Effector memory CD8-positive, alpha-beta T cell (primary cell): ENCODE data around the gene WBP2.
"Not testable (repeated sequence)": the region's sequence is repeated elsewhere in the genome, so short reads cannot be mapped to it uniquely, and the experiment has no call there.

Experiments used
- ATAC-seq: fragments of 150-1000 bp; cut with Tn5 transposase; replicated peaks from 2 replicates; pipeline ENCODE4 v1.10.0; 2021; ENCODE audit warnings: mild to moderate bottlenecking, moderate library complexity
- DNase-seq, 3 experiments: peaks; one replicate each; pipeline ENCODE4 v3.0.0; 2021
- H3K27ac Mint-ChIP-seq, 2 donors: one replicate each; pipeline ENCODE4 v1.8.0; 2022; ENCODE audit warnings: mild to moderate bottlenecking in 2 of 2, mixed read lengths in 2 of 2, moderate library complexity in 2 of 2
- H3K27me3 Mint-ChIP-seq, 2 donors: one replicate each; pipeline ENCODE4 v1.8.0; 2022; ENCODE audit warnings: mixed read lengths in 2 of 2
- H3K36me3 Mint-ChIP-seq: one replicate; pipeline ENCODE4 v1.8.0; 2022; ENCODE audit warnings: mild to moderate bottlenecking, moderate library complexity, mixed read lengths; ENCODE audit not compliant: insufficient read depth
- H3K4me1 Mint-ChIP-seq, 2 donors: one replicate each; pipeline ENCODE4 v1.8.0; 2022; ENCODE audit warnings: low read depth in 2 of 2, mixed read lengths in 2 of 2
- H3K4me3 Mint-ChIP-seq, 2 donors: one replicate each; pipeline ENCODE4 v1.8.0; 2022; ENCODE audit warnings: mild to moderate bottlenecking in 2 of 2, mixed read lengths in 2 of 2, moderate library complexity in 2 of 2
- H3K9me3 Mint-ChIP-seq, 2 donors: one replicate each; pipeline ENCODE4 v1.8.0; 2022; ENCODE audit warnings: mixed read lengths in 2 of 2

The WBP2 gene

DNA sequence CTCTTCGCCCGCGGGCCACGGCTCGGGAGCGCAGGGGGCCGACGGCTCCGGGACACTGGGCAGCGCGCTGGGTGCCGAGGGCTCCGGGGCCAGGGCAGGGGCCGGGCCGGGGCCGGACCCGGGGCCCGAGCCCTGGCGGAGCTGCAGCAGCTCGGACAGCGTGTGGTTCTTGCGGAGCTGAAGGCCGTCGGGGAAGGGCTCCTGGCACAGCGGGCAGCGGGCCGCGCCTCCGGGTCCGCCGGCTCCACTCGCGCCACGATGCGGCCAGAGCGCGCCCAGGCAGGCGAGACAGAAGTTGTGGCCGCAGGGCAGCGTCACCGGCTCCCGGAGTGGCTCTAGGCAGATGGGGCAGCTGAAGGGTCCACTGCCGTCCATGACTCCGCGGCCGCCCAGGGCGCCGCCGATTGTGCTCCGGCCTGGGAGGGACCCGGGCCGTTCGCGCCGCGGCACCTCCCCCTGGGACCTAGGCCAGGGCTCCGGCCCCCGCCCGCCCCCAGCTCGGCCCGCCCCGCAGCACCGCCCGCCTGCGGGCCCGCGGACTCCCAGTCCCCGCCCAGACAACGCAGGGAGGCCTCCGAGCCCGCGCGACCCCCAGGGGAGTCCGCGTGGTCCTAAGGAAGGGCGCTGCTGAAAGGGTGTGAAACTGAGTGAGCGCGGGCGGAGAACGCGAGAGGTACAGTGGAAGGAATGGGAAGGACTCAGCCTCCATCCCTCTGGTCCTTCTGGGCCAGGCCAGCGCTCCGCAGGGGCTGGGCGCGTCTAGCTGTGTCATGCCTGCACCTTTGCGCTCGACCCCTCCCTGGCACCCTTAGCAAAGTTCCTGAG lies 23.3 kb upstream of the WBP2 start, which contains the start of gene TRIM47:
TRIM47 (minus strand) TSS at position 408 of the 825 bp plus-strand sequence; CDS start at position 375, 33 bp downstream.
- peak within 1 kb of the TSS; percentile 75 to 93 for H3K27ac Mint-ChIP-seq
- H3K4me3 Mint-ChIP-seq, result peak within 1 kb of the TSS; percentile 87 to 92
- peaks cover 21 to 31% of the 10 kb centered on the region in 2 donors for H3K4me1 Mint-ChIP-seq
- ATAC-seq, result peak; percentile 9
- H3K27me3 Mint-ChIP-seq, result no peaks in the 10 kb centered on the region
- peak in 1 of 3 experiments; percentile 27 for DNase-seq
- H3K36me3 Mint-ChIP-seq, result peaks cover 2% of the 10 kb centered on the region
- H3K9me3 Mint-ChIP-seq, result no peaks in the 10 kb centered on the region

GRCh38 chr17:75877752-75878173 lies 22.6 kb upstream of the WBP2 start:
- DNase-seq (peak; percentile 61 to 70 (median 69)), ATAC-seq (peak; percentile 73)
- peak overlapping the region; percentile 75 to 93 for H3K27ac Mint-ChIP-seq
- H3K4me3 Mint-ChIP-seq, result peak overlapping the region; percentile 87 to 92
- peaks cover 21 to 35% of the 10 kb centered on the region in 2 donors for H3K4me1 Mint-ChIP-seq
- no peaks in the 10 kb centered on the region for H3K9me3 Mint-ChIP-seq
- peaks cover 2% of the 10 kb centered on the region for H3K36me3 Mint-ChIP-seq
- no peaks in the 10 kb centered on the region for H3K27me3 Mint-ChIP-seq

- no peak for ATAC-seq
- Mint-ChIP-seq H3K9me3 (no peaks in the 10 kb centered on the region), H3K4me1 (peaks cover 21 to 39% of the 10 kb centered on the region in 2 donors), H3K27ac (peak overlapping the region; percentile 75 to 93), H3K36me3 (peaks cover 2% of the 10 kb centered on the region), H3K27me3 (no peaks in the 10 kb centered on the region), H3K4me3 (peak overlapping the region; percentile 87 to 92)
- peak in 1 of 3 experiments; percentile 23 for DNase-seq
These were observed 22.0 kb upstream of the WBP2 start for GRCh38 chr17:75876938-75877751.

GRCh38 chr17:75876190-75876937 lies 21.2 kb upstream of the WBP2 start:
- no peaks in the 10 kb centered on the region for H3K9me3 Mint-ChIP-seq
- peak overlapping the region; percentile 87 to 92 for H3K4me3 Mint-ChIP-seq
- H3K36me3 Mint-ChIP-seq, result peaks cover 2% of the 10 kb centered on the region
- H3K27ac Mint-ChIP-seq, result peak overlapping the region; percentile 75 to 93
- ATAC-seq (peak; percentile 71), DNase-seq (peak; percentile 60 to 65 (median 65))
- H3K4me1 Mint-ChIP-seq, result peaks cover 21 to 33% of the 10 kb centered on the region in 2 donors
- H3K27me3 Mint-ChIP-seq, result no peaks in the 10 kb centered on the region

DNA sequence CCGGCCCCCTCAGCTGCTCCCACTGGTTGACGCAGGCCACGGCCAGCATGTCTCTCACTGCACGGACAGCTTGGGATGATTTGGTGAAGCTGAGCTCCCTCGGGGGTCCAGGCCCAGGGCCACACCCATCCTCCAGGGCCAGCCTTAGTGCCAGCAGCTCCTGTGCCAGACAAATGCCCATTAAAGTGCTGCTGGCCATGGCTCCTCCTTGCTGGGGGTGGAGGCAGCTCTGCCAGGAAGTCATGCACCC lies 20.7 kb upstream of the WBP2 start:
- Mint-ChIP-seq H3K27ac (peak overlapping the region; percentile 75 to 93), H3K4me3 (peak overlapping the region; percentile 87 to 92), H3K36me3 (peaks cover 2% of the 10 kb centered on the region), H3K9me3 (no peaks in the 10 kb centered on the region), H3K27me3 (no peaks in the 10 kb centered on the region), H3K4me1 (peaks cover 21 to 33% of the 10 kb centered on the region in 2 donors)
- ATAC-seq (no peak), DNase-seq (no peak)

GRCh38 chr17:75875182-75875939 lies 20.2 kb upstream of the WBP2 start:
- DNase-seq (no peak), ATAC-seq (no peak)
- H3K36me3 Mint-ChIP-seq, result peaks cover 2% of the 10 kb centered on the region
- H3K27me3 Mint-ChIP-seq, result no peaks in the 10 kb centered on the region
- peak overlapping the region; percentile 75 to 93 for H3K27ac Mint-ChIP-seq
- peaks cover 21 to 33% of the 10 kb centered on the region in 2 donors for H3K4me1 Mint-ChIP-seq
- peak overlapping the region; percentile 87 to 92 for H3K4me3 Mint-ChIP-seq
- no peaks in the 10 kb centered on the region for H3K9me3 Mint-ChIP-seq

DNA sequence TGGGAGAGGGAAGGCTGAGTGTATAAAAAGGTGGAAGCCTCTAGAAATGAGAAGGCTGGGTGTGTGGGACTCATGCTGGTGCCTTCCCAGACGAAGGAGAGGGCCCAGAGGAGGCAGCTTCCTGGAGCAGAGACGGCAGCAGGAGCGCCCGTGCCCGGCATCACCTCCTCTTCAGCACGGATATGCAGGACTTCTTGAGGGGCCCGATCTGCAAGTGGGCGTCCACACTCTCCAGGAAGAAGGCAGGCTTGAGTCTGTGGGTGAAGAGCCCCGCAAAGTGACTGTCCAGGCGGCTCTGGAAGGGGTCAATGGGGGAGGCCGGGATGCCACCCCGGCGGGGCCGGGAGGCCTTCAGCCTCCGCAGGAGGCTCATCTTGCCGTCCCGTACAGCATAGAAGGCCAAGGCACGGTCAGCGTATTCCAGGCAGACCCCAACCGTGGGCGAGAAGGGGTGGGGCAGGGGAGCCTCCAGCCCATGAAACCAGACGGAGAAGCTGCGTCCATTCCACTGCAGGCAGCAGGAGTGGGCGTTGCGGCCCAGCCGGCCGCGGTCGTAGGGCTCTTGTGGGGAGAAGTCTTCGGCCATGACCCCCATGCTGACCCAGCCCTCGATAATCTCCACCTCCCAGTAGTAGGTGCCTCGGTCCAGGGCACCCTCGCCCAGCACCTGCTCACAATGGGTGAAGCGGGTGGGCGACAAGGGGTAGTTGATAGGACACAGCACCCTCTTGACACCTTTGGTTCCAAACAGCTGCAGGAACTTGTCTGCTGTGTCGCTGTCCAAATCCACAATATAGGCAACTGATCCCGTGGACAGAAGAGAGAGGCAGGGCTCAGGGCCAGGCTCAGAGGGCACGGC lies 19.4 kb upstream of the WBP2 start:
- peak overlapping the region in 1 of 2 donors; percentile 93 for H3K27ac Mint-ChIP-seq
- DNase-seq, result no peak
- H3K9me3 Mint-ChIP-seq, result no peaks in the 10 kb centered on the region
- H3K4me1 Mint-ChIP-seq, result peaks cover 21 to 33% of the 10 kb centered on the region in 2 donors
- ATAC-seq, result no peak
- peak overlapping the region; percentile 12 to 37 for H3K4me3 Mint-ChIP-seq
- peaks cover 2% of the 10 kb centered on the region for H3K36me3 Mint-ChIP-seq
- no peaks in the 10 kb centered on the region for H3K27me3 Mint-ChIP-seq

GRCh38 chr17:75873587-75874322 lies 18.6 kb upstream of the WBP2 start:
- Mint-ChIP-seq H3K4me1 (peaks cover 21 to 33% of the 10 kb centered on the region in 2 donors), H3K4me3 (peak overlapping the region; percentile 12 to 37), H3K36me3 (peaks cover 2% of the 10 kb centered on the region), H3K27me3 (no peaks in the 10 kb centered on the region), H3K27ac (no peak overlapping the region), H3K9me3 (no peaks in the 10 kb centered on the region)
- DNase-seq, result no peak
- ATAC-seq, result no peak

GRCh38 chr17:75872434-75873351 lies 17.6 kb upstream of the WBP2 start:
- H3K4me1 Mint-ChIP-seq, result peaks cover 19 to 32% of the 10 kb centered on the region in 2 donors
- H3K9me3 Mint-ChIP-seq, result no peaks in the 10 kb centered on the region
- ATAC-seq (peak; percentile 56), DNase-seq (peak; percentile 45 to 56 (median 46))
- peak overlapping the region; percentile 68 to 86 for H3K27ac Mint-ChIP-seq
- H3K27me3 Mint-ChIP-seq, result no peaks in the 10 kb centered on the region
- peaks cover 2% of the 10 kb centered on the region for H3K36me3 Mint-ChIP-seq
- H3K4me3 Mint-ChIP-seq, result peak overlapping the region; percentile 20 to 52

DNA sequence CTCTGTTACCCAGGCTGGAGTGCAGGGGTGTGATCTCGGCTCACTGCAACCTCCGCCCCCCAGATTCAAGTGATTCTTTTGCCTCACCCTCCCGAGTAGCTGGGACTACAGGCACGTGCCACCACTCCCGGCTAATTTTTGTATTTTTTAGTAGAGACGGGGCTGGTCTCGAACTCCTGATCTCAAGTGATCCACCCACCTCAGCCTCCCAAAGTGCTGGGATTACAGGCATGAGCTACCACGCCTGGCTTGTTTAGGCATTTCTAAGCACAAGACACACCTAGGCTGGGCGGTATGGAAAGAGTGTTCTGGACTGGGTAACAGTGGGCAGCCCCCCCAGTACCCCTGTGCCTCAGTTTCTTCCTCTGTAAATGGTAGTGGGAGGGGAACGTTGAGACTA lies 15.1 kb upstream of the WBP2 start:
- H3K27me3 Mint-ChIP-seq, H3K4me3 Mint-ChIP-seq, H3K9me3 Mint-ChIP-seq, H3K36me3 Mint-ChIP-seq, DNase-seq, ATAC-seq, H3K27ac Mint-ChIP-seq: not testable (repeated sequence)
- peaks cover 3 to 13% of the 10 kb centered on the region in 2 donors for H3K4me1 Mint-ChIP-seq
